MCF 10A (cell line): ENCODE results near the gene CTNNB1. TPM values are rescaled to one million over a fixed set of nuclear protein-coding genes. Genes with fewer than 3 reads are reported as not detected.
A peak's percentile ranks its signal among the peaks of the same experiment; 100 is the strongest.

ENCODE experiments used
- BruUV-seq: library from RNA; stranded (reverse); fragments of 400-500 nt; replicated peaks from 2 replicates; lab custom pipeline; 2021; lab: Mats Ljungman, UMichigan
- CTCF ChIA-PET: fragments of 300-600 bp; sonication (Branson Sonifier 250); formaldehyde crosslinking; extraction: SDS; loops from one replicate; lab custom pipeline; 2021; ENCODE audit warnings: antibody characterized with exemption, inconsistent platforms; lab: Yijun Ruan, JAX
- POLR2A ChIA-PET: fragments of 300-600, 350-650 bp; sonication (Branson Sonifier 250); formaldehyde crosslinking; extraction: SDS; loops from one replicate; lab custom pipeline; 2020; ENCODE audit warnings: antibody characterized with exemption, inconsistent platforms; lab: Yijun Ruan, JAX
- DNase-seq: peaks from one replicate; pipeline ENCODE4 v3.0.0-alpha.2; 2018; ENCODE audit not compliant: unreplicated experiment
- H3K27ac Mint-ChIP-seq: one replicate; pipeline ENCODE4 v1.8.0; 2022; ENCODE audit warnings: mild to moderate bottlenecking, low read depth, mixed read lengths; ENCODE audit not compliant: unreplicated experiment
- H3K27me3 Mint-ChIP-seq: one replicate; pipeline ENCODE4 v1.8.0; 2022; ENCODE audit warnings: mixed read lengths; ENCODE audit not compliant: insufficient read depth, unreplicated experiment
- H3K36me3 Mint-ChIP-seq: one replicate; pipeline ENCODE4 v1.8.0; 2022; ENCODE audit warnings: mild to moderate bottlenecking, moderate library complexity, mixed read lengths; ENCODE audit not compliant: insufficient read depth, unreplicated experiment
- H3K4me1 Mint-ChIP-seq: one replicate; pipeline ENCODE4 v1.8.0; 2022; ENCODE audit warnings: mixed read lengths; ENCODE audit not compliant: insufficient read depth, unreplicated experiment
- H3K4me3 Mint-ChIP-seq: one replicate; pipeline ENCODE4 v1.8.0; 2022; ENCODE audit warnings: mild to moderate bottlenecking, moderate library complexity, mixed read lengths; ENCODE audit not compliant: unreplicated experiment
- H3K9me3 Mint-ChIP-seq: one replicate; pipeline ENCODE4 v1.8.0; 2022; ENCODE audit warnings: mixed read lengths; ENCODE audit not compliant: unreplicated experiment
- CTCF ChIP-seq: fragments of 200-600 bp; IDR thresholded peaks from one replicate; pipeline ENCODE4 v1.8.0; 2022; ENCODE audit warnings: antibody characterized with exemption, mild to moderate bottlenecking; ENCODE audit not compliant: unreplicated experiment
- intact Hi-C: fragments of 100-400 bp; cut with micrococcal nuclease; formaldehyde crosslinking; loops from 2 replicates; pipeline ENCODE4 v1.14.1; 2022
- total RNA-seq: library from RNA; stranded (reverse); gene quantifications from 2 replicates; pipeline ENCODE4 v1.2.3, GENCODE V29; 2022

The CTNNB1 gene
- total RNA-seq, 1 experiment from 2014 or later = 244 TPM

- Mint-ChIP-seq H3K36me3 (no peaks in the 10 kb centered on the region), H3K27me3 (no peaks in the 10 kb centered on the region), H3K27ac (peak overlapping the region; percentile 49), H3K9me3 (no peaks in the 10 kb centered on the region), H3K4me1 (peaks cover 23% of the 10 kb centered on the region), H3K4me3 (no peak overlapping the region)
- no peak for TF ChIP-seq CTCF
- BruUV-seq = no TSS peak
- CTCF ChIA-PET = interaction anchor here (0.6 to 1.1 kb wide), 2 partner anchors 87 to 617 kb away, joined by 3 read pairs; no protein-coding TSS in a partner anchor
- DNase-seq = peak; percentile 70
- POLR2A ChIA-PET = no interaction called here
- intact Hi-C loops = loop anchor here (5.0 kb wide), 1 partner anchor 63 kb away; no protein-coding TSS in a partner anchor
Measured at GRCh38 chr3:41265011-41265545, 65.8 kb downstream of the CTNNB1 start.

GRCh38 chr3:41265823-41266273 lies 66.5 kb downstream of the CTNNB1 start:
- H3K27ac Mint-ChIP-seq = no peak overlapping the region
- ChIA-PET POLR2A (interaction anchor here (0.6 to 0.8 kb wide), 2 partner anchors 11 to 416 kb away, joined by 3 read pairs; no protein-coding TSS in a partner anchor), CTCF (interaction anchor here (1.0 to 1.1 kb wide), 2 partner anchors 48 to 616 kb away, joined by 3 read pairs; no protein-coding TSS in a partner anchor)
- H3K36me3 Mint-ChIP-seq = no peaks in the 10 kb centered on the region
- intact Hi-C loops = loop anchor here (5.0 kb wide), 1 partner anchor 64 kb away; no protein-coding TSS in a partner anchor
- H3K4me1 Mint-ChIP-seq = peaks cover 19% of the 10 kb centered on the region
- TF ChIP-seq CTCF = no peak
- H3K27me3 Mint-ChIP-seq = no peaks in the 10 kb centered on the region
- BruUV-seq = no TSS peak
- no peaks in the 10 kb centered on the region for H3K9me3 Mint-ChIP-seq
- DNase-seq = peak; percentile 22
- no peak overlapping the region for H3K4me3 Mint-ChIP-seq

- Mint-ChIP-seq H3K9me3 (no peaks in the 10 kb centered on the region), H3K27me3 (no peaks in the 10 kb centered on the region), H3K4me3 (no peak overlapping the region), H3K27ac (peak overlapping the region; percentile 51), H3K4me1 (peaks cover 19% of the 10 kb centered on the region), H3K36me3 (no peaks in the 10 kb centered on the region)
- intact Hi-C loops = loop anchor here (5.0 kb wide), 1 partner anchor 66 kb away; no protein-coding TSS in a partner anchor
- BruUV-seq = no TSS peak
- DNase-seq = peak; percentile 98
- TF ChIP-seq CTCF = no peak
- POLR2A ChIA-PET = no interaction called here
- CTCF ChIA-PET = no interaction called here
Measured at GRCh38 chr3:41267975-41268640, 68.8 kb downstream of the CTNNB1 start.

GRCh38 chr3:41272667-41273066 lies 73.4 kb downstream of the CTNNB1 start:
- H3K36me3 Mint-ChIP-seq = no peaks in the 10 kb centered on the region
- H3K27me3 Mint-ChIP-seq = no peaks in the 10 kb centered on the region
- intact Hi-C loops = no loop called here
- no peak overlapping the region for H3K4me3 Mint-ChIP-seq
- CTCF ChIA-PET = no interaction called here
- peaks cover 8% of the 10 kb centered on the region for H3K4me1 Mint-ChIP-seq
- no TSS peak for BruUV-seq
- no peaks in the 10 kb centered on the region for H3K9me3 Mint-ChIP-seq
- no peak for TF ChIP-seq CTCF
- POLR2A ChIA-PET = no interaction called here
- DNase-seq = no peak
- H3K27ac Mint-ChIP-seq = no peak overlapping the region
